ENCODE measurements around the gene RPN1. TPM values are rescaled to one million over a fixed set of nuclear protein-coding genes. Genes with fewer than 3 reads are reported as not detected.
"Not testable (repeated sequence)": the region's sequence is repeated elsewhere in the genome, so short reads cannot be mapped to it uniquely, and the experiment has no call there.

Gene RPN1
- total and polyA plus RNA-seq, 7 donors = 33.6 to 220 (median 137) TPM

- H3K36me3 ChIP-seq; H3K4me1 ChIP-seq; intact Hi-C loops (cut with DNase I); H3K9me3 ChIP-seq; H3K27me3 ChIP-seq: not testable (repeated sequence)
- DNase-seq = peak; percentile 58
- Histone ChIP-seq H3K27ac (peak overlapping the region in 1 of 4 donors; percentile 64), H3K4me3 (peak overlapping the region in 3 of 4 donors; percentile 11 to 42 (median 17))
- 58 to 77% methylated on average over 24 of the region's 24 CpGs for WGBS, 2 donors
- peak in 1 of 4 experiments; percentile 5 for TF ChIP-seq CTCF (IDR thresholded peaks at IDR 0.05)
Observed at GRCh38 chr3:128653993-128654805, 3.6 kb upstream of the RPN1 start.

- H3K27me3 ChIP-seq; intact Hi-C loops (cut with DNase I); H3K36me3 ChIP-seq; H3K9me3 ChIP-seq: not testable (repeated sequence)
- peak; percentile 67 for DNase-seq
- 62 to 80% methylated on average over 43 of the region's 43 CpGs for WGBS, 2 donors
- Histone ChIP-seq H3K4me3 (peak overlapping the region in 3 of 4 donors; percentile 9 to 42 (median 31)), H3K4me1 (peaks cover 0 to 14% (median 12%) of the 10 kb centered on the region in 4 donors), H3K27ac (peak overlapping the region in 2 of 4 donors; percentile 26 to 64)
- peak in 2 of 4 experiments; percentile 23 to 29 for TF ChIP-seq CTCF (IDR thresholded peaks at IDR 0.05)
Observed at GRCh38 chr3:128653383-128653992, 2.9 kb upstream of the RPN1 start.

- DNase-seq = peak; percentile 46
- TF ChIP-seq POLR2AphosphoS5 (IDR thresholded peaks at IDR 0.05) (no peak), CTCF (IDR thresholded peaks at IDR 0.05) (no peak), EP300 (IDR thresholded peaks at IDR 0.05) (no peak), POLR2A (IDR thresholded peaks at IDR 0.05) (no peak)
- Histone ChIP-seq H3K27me3 (no peaks in the 10 kb centered on the region), H3K4me1 (peaks cover 0 to 23% (median 17%) of the 10 kb centered on the region in 4 donors), H3K9me3 (no peaks in the 10 kb centered on the region), H3K27ac (peak overlapping the region; percentile 96 to 100 (median 100)), H3K4me3 (peak overlapping the region; percentile 94 to 100 (median 97)), H3K36me3 (peaks cover 0 to 12% (median 3%) of the 10 kb centered on the region in 4 donors)
- intact Hi-C loops (cut with DNase I) = no loop called here
- 8 to 36% methylated on average over 8 of the region's 8 CpGs for WGBS, 2 donors
Observed at GRCh38 chr3:128648940-128649663, 1.5 kb downstream of the RPN1 start.

GRCh38 chr3:128648402-128648801, 2.2 kb downstream of the RPN1 start:
- peak overlapping the region in 1 of 4 donors; percentile 94 for H3K4me3 ChIP-seq
- no peaks in the 10 kb centered on the region for H3K27me3 ChIP-seq
- DNase-seq = no peak
- WGBS, 2 donors = 79 to 83% methylated on average over 4 of the region's 4 CpGs
- no peaks in the 10 kb centered on the region for H3K9me3 ChIP-seq
- peaks cover 0 to 19% (median 5%) of the 10 kb centered on the region in 4 donors for H3K36me3 ChIP-seq
- TF ChIP-seq POLR2A (IDR thresholded peaks at IDR 0.05) (no peak), POLR2AphosphoS5 (IDR thresholded peaks at IDR 0.05) (no peak), CTCF (IDR thresholded peaks at IDR 0.05) (no peak), EP300 (IDR thresholded peaks at IDR 0.05) (no peak)
- peak overlapping the region in 2 of 4 donors; percentile 96 to 99 for H3K27ac ChIP-seq
- intact Hi-C loops (cut with DNase I) = no loop called here
- H3K4me1 ChIP-seq = peaks cover 0 to 23% (median 17%) of the 10 kb centered on the region in 4 donors

All from sigmoid colon (tissue), 7 donors.